HG02610 (cell line): ENCODE results near the gene PEAK1.

Source experiments
- ATAC-seq: cut with Tn5 transposase; IDR thresholded peaks from one replicate; pipeline ENCODE4 v1.9.1; 2021; ENCODE audit warnings: mild to moderate bottlenecking, moderate library complexity; ENCODE audit not compliant: unreplicated experiment

The PEAK1 gene

DNA sequence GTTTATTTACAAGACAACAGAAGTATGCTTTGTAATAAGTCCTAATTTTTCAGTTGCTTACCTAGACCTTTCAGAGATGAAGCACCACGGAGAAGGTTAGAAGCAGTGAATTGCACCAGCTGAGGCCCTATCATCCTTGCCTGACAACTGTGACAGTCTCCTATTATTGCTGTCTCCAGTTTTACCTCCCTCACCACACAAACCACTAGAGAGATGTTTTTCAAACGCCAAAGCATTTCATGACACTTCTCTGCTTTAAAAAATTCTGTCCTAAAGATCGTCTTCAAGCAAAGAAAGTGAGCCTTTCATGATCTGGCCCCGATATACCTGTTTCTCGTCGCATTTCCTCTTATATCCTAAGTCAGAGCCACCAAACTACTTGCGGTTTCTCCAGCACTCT lies 276.7 kb downstream of the PEAK1 start:
- ATAC-seq, result no peak

- no peak for ATAC-seq
Observed at GRCh38 chr15:77140220-77140619, 279.7 kb downstream of the PEAK1 start.

- no peak for ATAC-seq
Observed at GRCh38 chr15:77139312-77139711, 280.6 kb downstream of the PEAK1 start.

GRCh38 chr15:77138167-77138522 lies 281.8 kb downstream of the PEAK1 start:
- ATAC-seq, result no peak

GRCh38 chr15:77135181-77135580 lies 284.7 kb downstream of the PEAK1 start:
- no peak for ATAC-seq

DNA sequence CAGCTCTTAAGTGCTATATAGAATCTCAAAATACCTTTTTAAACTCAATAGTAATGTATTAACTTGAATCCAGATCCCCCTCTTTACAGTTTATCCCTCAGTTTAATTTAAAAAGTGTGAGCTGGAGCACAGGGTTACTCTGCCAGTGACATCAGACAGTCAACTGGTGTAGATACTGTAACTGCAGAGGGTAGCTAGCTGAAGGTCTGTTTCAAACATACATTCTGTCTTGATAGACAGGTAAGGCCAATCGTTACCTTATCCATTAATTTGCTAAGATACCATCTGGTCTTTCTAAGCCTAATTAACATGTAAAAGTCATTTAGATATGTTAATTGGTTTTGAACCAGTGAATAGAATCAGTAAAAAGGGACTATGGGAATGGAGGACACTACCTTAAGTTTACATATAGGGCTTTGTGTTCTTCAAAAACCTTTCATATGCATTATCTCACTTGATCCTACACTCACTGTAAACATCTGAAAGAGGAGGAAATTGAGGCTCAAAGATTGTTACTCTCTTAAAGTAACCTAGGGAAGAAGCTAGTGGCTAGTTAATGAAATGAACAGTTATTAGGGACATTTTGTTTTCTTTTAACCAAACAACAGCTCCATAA lies 289.5 kb downstream of the PEAK1 start:
- ATAC-seq, result no peak

- ATAC-seq, result no peak
Observed at GRCh38 chr15:77127626-77128025, 292.3 kb downstream of the PEAK1 start.

DNA sequence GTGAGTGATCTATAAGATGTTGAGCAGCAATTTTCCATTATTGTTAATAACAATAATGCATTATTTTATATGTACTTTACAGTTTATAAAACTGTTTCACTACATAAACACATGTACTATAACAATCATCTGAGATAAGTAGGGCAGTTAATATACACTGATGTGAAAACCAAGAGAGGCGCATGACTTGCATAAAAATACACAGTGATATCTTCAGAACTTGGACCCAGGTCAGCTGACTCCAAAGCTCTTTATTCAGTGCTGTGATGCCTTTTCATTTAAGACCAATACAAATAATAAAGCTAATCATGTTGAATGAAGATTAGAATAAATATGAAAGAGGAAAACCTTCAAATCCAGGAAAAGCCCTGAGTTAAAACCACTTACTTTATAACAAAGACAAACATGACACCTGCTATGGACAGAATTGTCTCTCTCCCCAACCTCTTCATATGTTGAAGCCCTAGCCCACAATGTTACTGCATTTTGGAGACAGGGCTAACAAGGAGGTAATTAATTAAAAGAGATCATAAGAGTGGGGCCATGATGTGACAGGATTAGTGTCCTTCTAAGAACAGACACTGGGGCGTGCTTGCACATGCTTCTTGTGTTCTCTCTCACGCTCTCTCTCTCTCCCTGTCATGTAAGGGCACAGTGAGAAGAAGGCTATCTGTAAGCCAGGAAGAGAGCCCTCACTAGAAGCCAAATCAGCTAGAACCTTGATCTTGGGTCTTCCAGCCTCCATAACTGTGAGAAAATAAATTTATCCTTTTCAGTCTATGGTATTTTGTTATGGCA lies 293.2 kb downstream of the PEAK1 start:
- no peak for ATAC-seq

DNA sequence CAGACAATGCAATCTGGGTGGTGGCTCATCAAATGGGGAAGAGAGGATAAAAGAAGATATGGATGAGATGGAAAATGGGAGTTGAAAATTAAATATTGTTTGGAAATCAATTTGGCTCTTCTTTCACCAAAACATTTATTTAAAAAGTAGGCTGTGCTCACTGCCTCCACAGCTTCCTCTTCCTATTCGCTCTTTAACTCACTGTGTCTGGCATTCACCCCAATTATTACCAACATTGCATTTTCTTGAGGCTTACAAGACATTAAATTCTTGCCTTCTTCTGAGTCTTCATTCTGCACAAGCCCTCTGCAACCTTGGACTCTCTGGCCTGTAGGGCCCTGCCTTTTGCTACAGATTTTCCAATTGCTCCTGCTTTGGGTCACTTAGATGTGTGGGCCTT lies 296.1 kb downstream of the PEAK1 start:
- ATAC-seq, result no peak

DNA sequence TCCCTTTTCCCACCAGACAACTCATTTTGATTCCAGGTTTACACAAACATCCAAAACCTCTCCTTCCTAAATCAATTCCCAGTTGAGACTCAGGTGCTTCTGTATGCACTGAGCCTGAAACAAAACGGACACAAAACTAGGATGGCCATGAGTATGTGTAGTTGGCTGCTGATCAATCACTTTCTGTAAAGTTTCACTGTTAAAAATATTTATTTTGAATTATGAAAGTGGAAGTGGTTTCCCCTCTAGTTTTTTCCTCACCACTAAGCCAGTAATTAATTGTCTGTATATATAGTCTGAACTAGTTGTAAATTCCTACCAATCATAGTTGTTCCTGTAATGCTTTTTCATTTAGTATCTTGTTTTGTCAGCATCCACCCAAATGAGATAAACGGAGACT lies 297.3 kb downstream of the PEAK1 start:
- no peak for ATAC-seq

DNA sequence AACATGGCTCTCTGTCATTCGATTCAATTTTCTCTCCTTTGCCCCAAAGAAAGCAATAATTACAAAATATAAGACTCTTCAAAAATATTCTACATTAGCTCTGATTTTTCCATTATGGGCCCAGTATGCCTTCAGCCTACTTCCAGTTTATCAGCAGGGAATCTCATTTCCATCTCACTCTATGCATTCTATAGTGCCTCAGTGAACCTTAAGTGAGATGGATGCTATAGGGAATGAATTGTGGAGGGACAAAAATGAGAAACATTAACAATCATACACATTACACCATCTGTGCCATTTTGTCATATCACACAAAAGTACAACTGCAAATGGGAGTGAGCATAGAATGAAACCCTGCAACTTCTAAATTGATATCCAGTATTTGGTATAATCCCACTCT lies 298.3 kb downstream of the PEAK1 start:
- no peak for ATAC-seq

GRCh38 chr15:77120576-77120975 lies 299.3 kb downstream of the PEAK1 start:
- no peak for ATAC-seq

- ATAC-seq, result no peak
Observed at GRCh38 chr15:77119446-77119845, 300.5 kb downstream of the PEAK1 start.

DNA sequence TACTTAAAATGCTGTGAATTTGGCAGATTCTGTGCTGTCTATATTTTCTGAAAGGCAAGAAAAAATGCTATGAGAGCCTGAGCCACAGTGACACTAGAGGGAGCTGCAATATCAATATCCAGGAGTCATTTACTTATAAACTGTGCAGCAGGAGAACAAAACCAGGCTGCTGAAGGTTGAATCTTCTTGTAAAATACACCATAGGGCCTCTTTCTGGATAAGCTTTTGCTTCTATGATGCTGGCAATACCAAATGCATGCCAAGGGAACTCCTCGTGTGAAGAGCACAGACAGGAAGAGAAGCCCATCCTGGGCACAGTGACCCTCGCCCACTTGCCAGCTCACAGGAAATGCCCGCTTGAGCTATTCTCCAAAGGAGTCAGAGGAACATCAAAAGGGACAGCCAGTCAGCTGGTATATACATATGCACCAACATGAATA lies 301.0 kb downstream of the PEAK1 start:
- ATAC-seq, result no peak

DNA sequence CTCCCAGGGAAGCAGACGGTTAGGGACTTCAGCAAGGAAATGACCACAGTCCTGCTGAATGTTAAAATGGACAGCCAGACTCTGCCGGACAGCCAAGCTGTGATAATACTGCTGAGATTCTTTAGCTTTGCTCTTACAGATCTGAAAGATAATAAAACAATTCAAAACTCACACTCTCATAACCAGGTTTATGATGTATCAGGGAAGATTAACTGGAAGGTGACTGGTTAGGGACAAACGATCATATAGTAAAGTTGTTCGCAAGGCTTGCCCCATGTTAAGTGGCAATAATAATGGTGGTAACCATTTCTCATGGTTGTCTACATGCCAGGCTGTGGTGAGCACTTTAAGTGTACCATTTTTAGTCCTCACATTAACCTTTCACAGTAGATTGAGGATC lies 304.7 kb downstream of the PEAK1 start:
- no peak for ATAC-seq

- no peak for ATAC-seq
Observed at GRCh38 chr15:77112838-77113504, 306.9 kb downstream of the PEAK1 start.

- ATAC-seq, result no peak
Observed at GRCh38 chr15:77111789-77112188, 308.1 kb downstream of the PEAK1 start.

GRCh38 chr15:77107531-77108355 lies 312.2 kb downstream of the PEAK1 start:
- no peak for ATAC-seq

GRCh38 chr15:77107068-77107467 lies 312.8 kb downstream of the PEAK1 start:
- ATAC-seq, result no peak

DNA sequence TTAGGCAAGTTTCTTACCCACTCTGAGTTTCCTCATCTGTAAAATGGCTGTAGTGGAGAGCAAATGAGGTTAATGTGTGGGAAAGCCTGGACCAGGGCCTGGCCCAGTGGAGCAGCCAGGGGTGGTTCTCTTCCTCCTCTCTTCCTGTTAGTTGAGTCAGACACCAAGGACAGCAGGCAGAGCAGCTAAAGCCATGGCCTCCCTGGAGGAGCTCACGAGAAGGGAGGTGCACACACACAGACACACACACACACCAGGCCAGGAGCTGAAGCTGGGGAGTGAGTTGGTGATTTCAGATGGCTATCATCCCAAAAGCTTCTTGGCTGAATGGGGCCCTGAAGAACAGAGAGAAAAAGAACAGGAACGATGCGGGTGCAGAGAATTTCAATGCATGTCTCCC lies 315.7 kb downstream of the PEAK1 start:
- ATAC-seq, result no peak

- no peak for ATAC-seq
Observed at GRCh38 chr15:77099741-77100463, 320.0 kb downstream of the PEAK1 start.
